Loucy (cell line): Measurements from ENCODE around the gene PIBF1.

ENCODE experiments used
- CTCF ChIP-seq: fragments of 200-600 bp; sonication (generic); conservative IDR thresholded peaks from 2 replicates; pipeline ENCODE4 v1.5.1; 2014; ENCODE audit warnings: mild to moderate bottlenecking, antibody characterized with exemption, low read length
- EZH2phosphoT487 ChIP-seq: fragments of 200-600 bp; IDR thresholded peaks from 2 replicates; pipeline ENCODE4 v1.6.1; 2018; ENCODE audit warnings: antibody characterized with exemption, mild to moderate bottlenecking, moderate library complexity, borderline replicate concordance

GRCh38 chr13:72823724-72824123 is 41.8 kb downstream of the PIBF1 start:
- TF ChIP-seq CTCF (no peak), EZH2phosphoT487 (no peak)
